IPS-20b (cell line): ENCODE measurements around the gene ADAM12.

ENCODE experiments used
- H3K27ac ChIP-seq: one replicate; pipeline ENCODE4 v1.5.1; 2013; ENCODE audit warnings: low read length
- H3K27me3 ChIP-seq: 2 replicates; pipeline ENCODE4 v1.6.1; 2013; ENCODE audit warnings: mild to moderate bottlenecking, low read length, inconsistent platforms; ENCODE audit not compliant: insufficient read depth
- H3K36me3 ChIP-seq: 2 replicates; pipeline ENCODE4 v1.6.1; 2013; ENCODE audit warnings: low read depth, mild to moderate bottlenecking, inconsistent platforms, low read length, moderate library complexity; ENCODE audit not compliant: insufficient read depth
- H3K4me1 ChIP-seq: 2 replicates; pipeline ENCODE4 v1.6.1; 2013; ENCODE audit warnings: mild to moderate bottlenecking, control low read depth, inconsistent platforms, low read length, moderate library complexity; ENCODE audit not compliant: insufficient read depth
- H3K4me3 ChIP-seq: 2 replicates; pipeline ENCODE4 v1.5.1; 2013; ENCODE audit warnings: mild to moderate bottlenecking, low read length, inconsistent platforms
- H3K9ac ChIP-seq: 2 replicates; pipeline ENCODE4 v1.6.1; 2013; ENCODE audit warnings: low read depth, mild to moderate bottlenecking, inconsistent platforms, low read length, moderate library complexity
- H3K9me3 ChIP-seq: 2 replicates; pipeline ENCODE4 v1.6.1; 2013; ENCODE audit warnings: mild to moderate bottlenecking, low read depth, low read length, inconsistent platforms; ENCODE audit not compliant: insufficient read depth

ADAM12 gene

DNA sequence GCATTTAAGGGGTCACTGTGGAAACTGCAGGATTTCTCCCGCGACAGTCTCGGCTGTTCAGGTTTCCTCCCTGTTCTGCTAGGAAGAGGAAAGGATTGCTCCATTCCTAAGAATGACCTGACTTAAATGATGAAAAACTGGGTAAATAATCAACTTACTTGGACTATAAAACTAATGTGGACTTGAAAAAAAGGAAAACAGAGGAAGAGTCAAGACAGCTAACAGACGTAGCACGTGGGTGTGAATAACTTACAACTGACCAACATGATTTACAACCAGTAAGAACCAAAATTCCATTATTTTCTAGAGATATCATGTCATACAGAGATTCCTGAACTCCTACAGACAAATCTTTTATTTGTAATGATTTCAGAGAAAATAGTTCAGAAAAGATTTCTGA lies 93.8 kb downstream of the ADAM12 start:
- H3K36me3 ChIP-seq: no peaks in the 10 kb centered on the region
- H3K9ac ChIP-seq: no peak overlapping the region
- H3K9me3 ChIP-seq: peaks cover 7% of the 10 kb centered on the region; the same call in 1 of the 2 replicates
- H3K4me3 ChIP-seq: no peak overlapping the region
- H3K27ac ChIP-seq: no peak overlapping the region
- no peaks in the 10 kb centered on the region for H3K4me1 ChIP-seq
- no peaks in the 10 kb centered on the region for H3K27me3 ChIP-seq

- H3K9ac ChIP-seq: no peak overlapping the region
- no peak overlapping the region for H3K4me3 ChIP-seq
- H3K9me3 ChIP-seq: no peaks in the 10 kb centered on the region
- no peaks in the 10 kb centered on the region for H3K36me3 ChIP-seq
- H3K27me3 ChIP-seq: no peaks in the 10 kb centered on the region
- no peak overlapping the region for H3K27ac ChIP-seq
- H3K4me1 ChIP-seq: no peaks in the 10 kb centered on the region
Measured at GRCh38 chr10:126290232-126290631, 98.0 kb downstream of the ADAM12 start.

- Histone ChIP-seq H3K4me3 (no peak overlapping the region), H3K9me3 (no peaks in the 10 kb centered on the region), H3K4me1 (no peaks in the 10 kb centered on the region), H3K36me3 (no peaks in the 10 kb centered on the region), H3K9ac (no peak overlapping the region), H3K27ac (no peak overlapping the region), H3K27me3 (no peaks in the 10 kb centered on the region)
Measured at GRCh38 chr10:126288547-126289493, 99.5 kb downstream of the ADAM12 start.

- H3K9ac ChIP-seq: no peak overlapping the region
- no peak overlapping the region for H3K4me3 ChIP-seq
- no peaks in the 10 kb centered on the region for H3K4me1 ChIP-seq
- no peaks in the 10 kb centered on the region for H3K9me3 ChIP-seq
- H3K27me3 ChIP-seq: no peaks in the 10 kb centered on the region
- H3K27ac ChIP-seq: no peak overlapping the region
- no peaks in the 10 kb centered on the region for H3K36me3 ChIP-seq
Measured at GRCh38 chr10:126286256-126286780, 102.0 kb downstream of the ADAM12 start.

GRCh38 chr10:126283307-126283706 lies 105.0 kb downstream of the ADAM12 start:
- peaks cover 7% of the 10 kb centered on the region; the same call in 1 of the 2 replicates for H3K4me1 ChIP-seq
- H3K27me3 ChIP-seq: no peaks in the 10 kb centered on the region
- no peak overlapping the region for H3K4me3 ChIP-seq
- no peaks in the 10 kb centered on the region for H3K36me3 ChIP-seq
- H3K9ac ChIP-seq: no peak overlapping the region
- H3K27ac ChIP-seq: no peak overlapping the region
- no peaks in the 10 kb centered on the region for H3K9me3 ChIP-seq

GRCh38 chr10:126278851-126279250 lies 109.4 kb downstream of the ADAM12 start:
- Histone ChIP-seq H3K27me3 (no peaks in the 10 kb centered on the region), H3K4me1 (peaks cover 23% of the 10 kb centered on the region; the same call in 1 of the 2 replicates), H3K27ac (no peak overlapping the region), H3K4me3 (no peak overlapping the region), H3K36me3 (no peaks in the 10 kb centered on the region), H3K9me3 (no peaks in the 10 kb centered on the region), H3K9ac (no peak overlapping the region)

GRCh38 chr10:126277181-126277580 lies 111.1 kb downstream of the ADAM12 start:
- Histone ChIP-seq H3K27ac (no peak overlapping the region), H3K9me3 (no peaks in the 10 kb centered on the region), H3K4me1 (peaks cover 23% of the 10 kb centered on the region; the same call in 1 of the 2 replicates), H3K4me3 (no peak overlapping the region), H3K36me3 (no peaks in the 10 kb centered on the region), H3K27me3 (no peaks in the 10 kb centered on the region), H3K9ac (peak overlapping the region; percentile 21; the same call in 1 of the 2 replicates)

DNA sequence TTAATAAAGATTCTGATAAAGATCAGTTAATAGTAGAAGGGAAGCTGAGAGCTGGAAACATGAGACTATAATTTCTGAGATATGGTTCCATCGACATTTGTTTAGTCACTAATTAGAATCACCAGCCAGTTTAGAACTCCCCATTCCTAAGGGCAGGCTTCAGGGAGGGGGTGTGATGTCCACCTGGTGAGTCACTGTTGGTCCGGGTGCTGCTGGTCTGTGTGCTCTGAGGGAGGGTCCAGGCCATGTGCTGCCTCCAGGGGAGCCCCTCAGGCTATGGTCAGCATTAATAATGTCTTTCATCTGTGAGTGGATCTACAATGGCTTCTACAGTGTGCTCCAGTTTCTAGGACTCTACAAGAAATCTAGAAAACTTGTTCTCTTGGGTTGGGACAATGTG lies 115.8 kb downstream of the ADAM12 start:
- peaks cover 7% of the 10 kb centered on the region; the same call in 1 of the 2 replicates for H3K4me1 ChIP-seq
- no peak overlapping the region for H3K4me3 ChIP-seq

GRCh38 chr10:126270111-126270510 lies 118.2 kb downstream of the ADAM12 start:
- Histone ChIP-seq H3K27ac (no peak overlapping the region), H3K9ac (no peak overlapping the region), H3K4me1 (no peaks in the 10 kb centered on the region), H3K36me3 (no peaks in the 10 kb centered on the region), H3K27me3 (no peaks in the 10 kb centered on the region), H3K9me3 (peaks cover 12% of the 10 kb centered on the region; the same call in 1 of the 2 replicates), H3K4me3 (no peak overlapping the region)

More for the DNA sequence above, 115.8 kb downstream of the ADAM12 start:
- no peak overlapping the region for H3K27ac ChIP-seq
- no peaks in the 10 kb centered on the region for H3K9me3 ChIP-seq
- no peaks in the 10 kb centered on the region for H3K36me3 ChIP-seq
- no peak overlapping the region for H3K9ac ChIP-seq
- H3K27me3 ChIP-seq: no peaks in the 10 kb centered on the region

DNA sequence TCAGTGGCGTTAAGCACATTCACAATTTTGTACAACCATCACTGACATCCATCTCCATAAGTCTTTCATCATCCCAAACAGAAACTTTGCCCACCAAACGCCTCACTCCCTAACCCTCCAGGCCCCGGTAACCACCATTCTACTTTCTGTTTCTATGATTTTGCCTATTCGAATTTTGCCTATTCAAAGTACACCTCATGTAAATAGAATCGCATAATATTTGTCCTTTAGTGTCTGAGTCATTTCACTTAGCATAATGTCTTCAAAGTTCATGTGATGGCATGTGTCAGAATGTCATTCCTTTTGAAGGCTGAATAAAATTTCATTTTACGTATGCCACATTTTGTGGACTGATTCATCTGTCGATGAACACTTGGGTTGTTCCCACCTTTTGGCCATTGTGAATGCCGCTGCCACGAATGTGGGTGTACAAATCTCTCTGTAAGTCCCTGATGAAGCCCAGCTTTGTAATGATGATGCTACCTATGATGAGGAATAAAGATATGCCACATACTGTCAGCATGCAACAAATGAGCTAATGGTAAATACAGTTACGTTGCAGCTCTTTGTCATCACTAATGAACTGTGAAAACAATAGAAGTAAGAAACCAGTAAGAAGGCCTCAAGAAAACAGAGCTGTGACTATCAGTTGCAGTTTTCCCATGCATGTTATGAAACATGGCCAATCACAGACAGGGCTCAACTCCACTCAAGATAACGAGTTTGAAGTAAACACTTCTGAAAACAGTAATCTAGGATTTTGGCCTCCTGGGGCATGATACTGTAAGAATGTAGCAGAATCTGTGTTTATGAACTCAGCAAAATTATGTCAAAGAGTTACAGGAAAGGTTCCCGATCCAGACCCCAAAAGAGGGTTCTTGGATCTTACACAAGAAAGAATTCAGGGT lies 120.0 kb downstream of the ADAM12 start:
- Histone ChIP-seq H3K4me1 (0 out of 2 replicates have a peak, but pooled peaks cover under 1% of the 10 kb centered on the region), H3K9ac (no peak overlapping the region), H3K9me3 (peaks cover 12% of the 10 kb centered on the region; the same call in 1 of the 2 replicates), H3K27me3 (no peaks in the 10 kb centered on the region), H3K27ac (no peak overlapping the region), H3K36me3 (no peaks in the 10 kb centered on the region), H3K4me3 (no peak overlapping the region)
